Measurements from ENCODE around the gene TGFBR2.

Gene TGFBR2

DNA sequence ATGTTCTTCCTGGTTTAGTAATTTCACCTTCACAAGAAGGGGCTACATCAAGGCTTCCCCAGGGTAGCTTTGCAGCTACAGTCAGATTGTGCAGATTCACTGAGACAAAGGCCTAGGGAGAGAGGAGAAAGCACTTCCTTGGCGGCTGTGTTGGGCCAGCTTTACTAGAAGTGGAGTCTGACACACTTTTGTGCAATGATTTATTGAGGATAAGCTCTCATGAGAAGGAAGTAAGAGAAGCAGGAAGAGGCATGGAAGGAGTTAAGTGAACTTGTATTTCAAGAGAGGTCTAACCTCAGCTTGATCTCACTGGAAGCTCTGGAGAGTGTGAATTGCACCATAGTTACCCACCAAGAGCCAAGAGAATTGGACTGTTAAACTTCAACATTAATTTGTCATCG, 78.9 kb downstream of the TGFBR2 start:
- no peaks in the 10 kb centered on the region for H3K9me3 ChIP-seq (ENCODE audit: control insufficient read depth, insufficient read depth, low read depth, low read length)
- H3K27ac ChIP-seq (ENCODE audit: extremely low read depth, low read depth, low read length) = no peak overlapping the region
- H3K4me1 ChIP-seq (ENCODE audit: control insufficient read depth, insufficient read depth, low read length) = peaks cover 4% of the 10 kb centered on the region
- TF ChIP-seq ZNF510 (tag by site-specific recombination; IDR thresholded peaks at IDR 0.05; ENCODE audit: insufficient replicate concordance) = no peak
- TF ChIP-seq ZNF768 (tag by site-specific recombination; IDR thresholded peaks at IDR 0.05) = no peak
- H3K36me3 ChIP-seq (ENCODE audit: control insufficient read depth in 2 of 2, insufficient read depth in 1 of 2, low read length in 2 of 2) = peaks cover 0 to 9% of the 10 kb centered on the region in 2 experiments; a peak in 1 of 3 replicates
- H3K4me3 ChIP-seq (ENCODE audit: low read depth, low read length) = no peak overlapping the region
- ChIA-PET POLR2A (no interaction called here), CTCF (interaction anchor here (1.1 kb wide), 2 partner anchors 8 to 56 kb away, joined by 3 read pairs; no protein-coding TSS in a partner anchor)

DNA sequence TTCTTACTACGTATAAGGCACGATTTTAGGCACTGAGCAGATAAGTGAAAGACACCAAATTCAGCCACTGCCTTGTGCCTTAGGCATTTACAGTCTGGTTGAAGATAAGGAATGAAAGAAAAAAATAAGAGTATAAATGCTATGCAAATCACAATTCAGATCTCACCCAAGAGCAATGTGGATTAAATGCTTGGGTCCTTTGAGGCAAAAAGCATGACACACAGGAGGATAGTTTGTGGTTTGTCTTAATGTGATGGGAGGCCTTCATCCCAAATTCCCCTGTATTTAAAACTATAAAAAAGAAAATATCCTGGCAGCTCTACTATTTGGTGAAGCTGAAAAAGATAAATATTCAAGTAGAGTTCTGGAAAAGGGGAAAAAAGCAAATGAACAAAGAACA, 79.8 kb downstream of the TGFBR2 start:
- H3K27ac ChIP-seq (ENCODE audit: extremely low read depth, low read depth, low read length) = no peak overlapping the region
- TF ChIP-seq GFI1B (tag by site-specific recombination; IDR thresholded peaks at IDR 0.05) (no peak), OSR2 (tag by site-specific recombination; IDR thresholded peaks at IDR 0.05) (no peak), BCL11B (tag by site-specific recombination; IDR thresholded peaks at IDR 0.05; ENCODE audit: low read depth) (no peak), ZBTB20 (tag by site-specific recombination; IDR thresholded peaks at IDR 0.05) (no peak), ZNF558 (tag by site-specific recombination; IDR thresholded peaks at IDR 0.05) (no peak), ZNF146 (tag by site-specific recombination; IDR thresholded peaks at IDR 0.05) (no peak), ZBTB17 (tag by site-specific recombination; IDR thresholded peaks at IDR 0.05) (no peak), ZNF600 (tag by site-specific recombination; IDR thresholded peaks at IDR 0.05) (no peak), SCRT2 (tag by site-specific recombination; IDR thresholded peaks at IDR 0.05) (no peak), ZBTB48 (tag by site-specific recombination; IDR thresholded peaks at IDR 0.05) (no peak), ZNF664 (tag by site-specific recombination; IDR thresholded peaks at IDR 0.05) (no peak), FEZF1 (tag by site-specific recombination; IDR thresholded peaks at IDR 0.05) (no peak), ZNF426 (tag by site-specific recombination; IDR thresholded peaks at IDR 0.05) (no peak), ZNF239 (tag by site-specific recombination; IDR thresholded peaks at IDR 0.05) (no peak), ZNF169 (tag by site-specific recombination; IDR thresholded peaks at IDR 0.05) (no peak), ZNF747 (tag by site-specific recombination; IDR thresholded peaks at IDR 0.05) (no peak)
- TF ChIP-seq, protein P1, sequence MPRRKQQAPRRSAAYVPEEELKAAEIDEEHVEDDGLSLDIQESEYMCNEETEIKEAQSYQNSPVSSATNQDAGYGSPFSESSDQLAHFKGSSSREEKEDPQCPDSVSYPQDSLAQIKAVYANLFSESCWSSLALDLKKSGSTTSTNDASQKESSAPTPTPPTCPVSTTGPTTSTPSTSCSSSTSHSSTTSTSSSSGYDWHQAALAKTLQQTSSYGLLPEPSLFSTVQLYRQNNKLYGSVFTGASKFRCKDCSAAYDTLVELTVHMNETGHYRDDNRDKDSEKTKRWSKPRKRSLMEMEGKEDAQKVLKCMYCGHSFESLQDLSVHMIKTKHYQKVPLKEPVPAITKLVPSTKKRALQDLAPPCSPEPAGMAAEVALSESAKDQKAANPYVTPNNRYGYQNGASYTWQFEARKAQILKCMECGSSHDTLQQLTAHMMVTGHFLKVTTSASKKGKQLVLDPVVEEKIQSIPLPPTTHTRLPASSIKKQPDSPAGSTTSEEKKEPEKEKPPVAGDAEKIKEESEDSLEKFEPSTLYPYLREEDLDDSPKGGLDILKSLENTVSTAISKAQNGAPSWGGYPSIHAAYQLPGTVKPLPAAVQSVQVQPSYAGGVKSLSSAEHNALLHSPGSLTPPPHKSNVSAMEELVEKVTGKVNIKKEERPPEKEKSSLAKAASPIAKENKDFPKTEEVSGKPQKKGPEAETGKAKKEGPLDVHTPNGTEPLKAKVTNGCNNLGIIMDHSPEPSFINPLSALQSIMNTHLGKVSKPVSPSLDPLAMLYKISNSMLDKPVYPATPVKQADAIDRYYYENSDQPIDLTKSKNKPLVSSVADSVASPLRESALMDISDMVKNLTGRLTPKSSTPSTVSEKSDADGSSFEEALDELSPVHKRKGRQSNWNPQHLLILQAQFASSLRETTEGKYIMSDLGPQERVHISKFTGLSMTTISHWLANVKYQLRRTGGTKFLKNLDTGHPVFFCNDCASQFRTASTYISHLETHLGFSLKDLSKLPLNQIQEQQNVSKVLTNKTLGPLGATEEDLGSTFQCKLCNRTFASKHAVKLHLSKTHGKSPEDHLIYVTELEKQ (tag by site-specific recombination; IDR thresholded peaks at IDR 0.05; ENCODE audit: borderline replicate concordance) = no peak
- POLR2A ChIA-PET = no interaction called here
- peaks cover 4% of the 10 kb centered on the region for H3K4me1 ChIP-seq (ENCODE audit: control insufficient read depth, insufficient read depth, low read length)
- CTCF ChIA-PET = interaction anchor here (0.6 to 1.1 kb wide), 3 partner anchors 31 to 581 kb away, joined by 3 read pairs; no protein-coding TSS in a partner anchor
- H3K9me3 ChIP-seq (ENCODE audit: control insufficient read depth, insufficient read depth, low read depth, low read length) = no peaks in the 10 kb centered on the region
- H3K4me3 ChIP-seq (ENCODE audit: low read depth, low read length) = no peak overlapping the region
- peaks cover 0 to 19% of the 10 kb centered on the region in 2 experiments; a peak in 1 of 3 replicates for H3K36me3 ChIP-seq (ENCODE audit: control insufficient read depth in 2 of 2, insufficient read depth in 1 of 2, low read length in 2 of 2)

DNA sequence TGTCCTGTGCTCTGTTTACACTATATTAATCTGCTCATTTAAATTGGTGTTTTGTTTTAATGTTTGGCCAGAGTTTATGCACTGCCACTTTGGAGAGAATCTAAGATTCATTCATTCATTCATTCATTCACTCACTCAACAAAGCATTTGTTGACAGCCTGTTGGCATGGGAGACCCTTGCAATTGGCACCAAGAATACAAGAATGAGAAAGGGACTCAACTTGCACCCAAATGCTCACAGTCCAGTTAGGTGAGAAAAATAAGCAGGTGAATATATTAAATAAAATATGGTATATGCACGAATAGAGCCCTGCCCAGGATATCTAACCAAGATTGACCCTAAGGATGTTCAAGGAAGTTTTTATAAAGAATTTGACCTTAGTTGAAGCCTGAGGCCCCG, 80.4 kb downstream of the TGFBR2 start:
- Histone ChIP-seq H3K4me1 (ENCODE audit: control insufficient read depth, insufficient read depth, low read length) (peaks cover 4% of the 10 kb centered on the region), H3K4me3 (ENCODE audit: low read depth, low read length) (no peak overlapping the region), H3K36me3 (ENCODE audit: control insufficient read depth in 2 of 2, insufficient read depth in 1 of 2, low read length in 2 of 2) (peaks cover 0 to 23% of the 10 kb centered on the region in 2 experiments; a peak in 1 of 3 replicates), H3K27ac (ENCODE audit: extremely low read depth, low read depth, low read length) (no peak overlapping the region), H3K9me3 (ENCODE audit: control insufficient read depth, insufficient read depth, low read depth, low read length) (no peaks in the 10 kb centered on the region)
- CTCF ChIA-PET = no interaction called here
- POLR2A ChIA-PET = no interaction called here
- TF ChIP-seq ZNF16 (tag by site-specific recombination; IDR thresholded peaks at IDR 0.05; ENCODE audit: low read depth) = no peak
- TF ChIP-seq ZNF629 (tag by site-specific recombination; IDR thresholded peaks at IDR 0.05) = no peak
- no peak for TF ChIP-seq KLF7 (tag by site-specific recombination; IDR thresholded peaks at IDR 0.05; ENCODE audit: borderline replicate concordance)
- no peak for TF ChIP-seq ZNF776 (tag by site-specific recombination; IDR thresholded peaks at IDR 0.05; ENCODE audit: borderline replicate concordance)
- no peak for TF ChIP-seq ZNF248 (tag by site-specific recombination; IDR thresholded peaks at IDR 0.05)
- no peak for TF ChIP-seq SETDB1 (IDR thresholded peaks at IDR 0.05; ENCODE audit: insufficient read length, low read length)
- no peak for TF ChIP-seq ZNF2 (tag by site-specific recombination; IDR thresholded peaks at IDR 0.05)
- no peak for TF ChIP-seq ZNF555 (tag by site-specific recombination; conservative IDR thresholded peaks at IDR 0.05)
- TF ChIP-seq, protein P2, sequence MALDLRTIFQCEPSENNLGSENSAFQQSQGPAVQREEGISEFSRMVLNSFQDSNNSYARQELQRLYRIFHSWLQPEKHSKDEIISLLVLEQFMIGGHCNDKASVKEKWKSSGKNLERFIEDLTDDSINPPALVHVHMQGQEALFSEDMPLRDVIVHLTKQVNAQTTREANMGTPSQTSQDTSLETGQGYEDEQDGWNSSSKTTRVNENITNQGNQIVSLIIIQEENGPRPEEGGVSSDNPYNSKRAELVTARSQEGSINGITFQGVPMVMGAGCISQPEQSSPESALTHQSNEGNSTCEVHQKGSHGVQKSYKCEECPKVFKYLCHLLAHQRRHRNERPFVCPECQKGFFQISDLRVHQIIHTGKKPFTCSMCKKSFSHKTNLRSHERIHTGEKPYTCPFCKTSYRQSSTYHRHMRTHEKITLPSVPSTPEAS (tag by site-specific recombination; IDR thresholded peaks at IDR 0.05) = no peak
- no peak for TF ChIP-seq TCF7L2 (IDR thresholded peaks at IDR 0.05; ENCODE audit: borderline replicate concordance, low read depth, low read length)
- TF ChIP-seq ZNF174 (tag by site-specific recombination; IDR thresholded peaks at IDR 0.05) = no peak
- TF ChIP-seq ZNF140 (tag by site-specific recombination; IDR thresholded peaks at IDR 0.05) = no peak

Data from HEK293 (cell line).